ENCODE measurements around the gene PLCD4.

The PLCD4 gene

DNA sequence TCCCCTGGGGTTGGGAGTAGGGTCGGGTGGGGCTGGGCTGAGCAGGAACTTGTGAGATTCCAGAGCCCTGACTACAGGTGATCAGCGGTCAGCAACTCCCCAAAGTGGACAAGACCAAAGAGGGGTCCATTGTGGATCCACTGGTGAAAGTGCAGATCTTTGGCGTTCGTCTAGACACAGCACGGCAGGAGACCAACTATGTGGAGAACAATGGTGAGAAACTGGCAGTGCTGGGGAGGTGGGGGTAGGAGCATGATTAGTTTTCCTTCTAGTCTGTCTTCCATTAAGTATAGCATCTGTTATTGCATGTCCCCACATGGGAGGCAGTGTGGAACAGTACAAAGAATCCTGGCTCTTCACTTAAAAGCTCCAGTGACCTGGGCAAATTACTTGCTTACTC, 28.0 kb downstream of the PLCD4 start:
- Histone ChIP-seq H3K27ac (ENCODE audit: low read length) (no peak overlapping the region), H3K36me3 (ENCODE audit: insufficient read depth, low read length) (peaks cover 64% of the 10 kb centered on the region), H3K9me3 (ENCODE audit: insufficient read depth, low read length, severe bottlenecking) (no peaks in the 10 kb centered on the region), H3K79me2 (ENCODE audit: insufficient read depth, low read length) (no peaks in the 10 kb centered on the region), H3K9ac (ENCODE audit: low read depth, low read length) (no peak overlapping the region), H3K4me3 (ENCODE audit: low read depth in 1 of 2, low read length in 2 of 2) (no peak overlapping the region), H3K4me1 (ENCODE audit: insufficient read depth, low read length) (no peaks in the 10 kb centered on the region), H2AFZ (ENCODE audit: low read depth, low read length) (no peak overlapping the region), H4K20me1 (ENCODE audit: insufficient read depth, low read length) (no peaks in the 10 kb centered on the region), H3K27me3 (ENCODE audit: insufficient read depth, low read length, poor library complexity) (no peaks in the 10 kb centered on the region), H3K4me2 (ENCODE audit: insufficient read depth, low read length) (no peak overlapping the region)
- TF ChIP-seq, protein P1, sequence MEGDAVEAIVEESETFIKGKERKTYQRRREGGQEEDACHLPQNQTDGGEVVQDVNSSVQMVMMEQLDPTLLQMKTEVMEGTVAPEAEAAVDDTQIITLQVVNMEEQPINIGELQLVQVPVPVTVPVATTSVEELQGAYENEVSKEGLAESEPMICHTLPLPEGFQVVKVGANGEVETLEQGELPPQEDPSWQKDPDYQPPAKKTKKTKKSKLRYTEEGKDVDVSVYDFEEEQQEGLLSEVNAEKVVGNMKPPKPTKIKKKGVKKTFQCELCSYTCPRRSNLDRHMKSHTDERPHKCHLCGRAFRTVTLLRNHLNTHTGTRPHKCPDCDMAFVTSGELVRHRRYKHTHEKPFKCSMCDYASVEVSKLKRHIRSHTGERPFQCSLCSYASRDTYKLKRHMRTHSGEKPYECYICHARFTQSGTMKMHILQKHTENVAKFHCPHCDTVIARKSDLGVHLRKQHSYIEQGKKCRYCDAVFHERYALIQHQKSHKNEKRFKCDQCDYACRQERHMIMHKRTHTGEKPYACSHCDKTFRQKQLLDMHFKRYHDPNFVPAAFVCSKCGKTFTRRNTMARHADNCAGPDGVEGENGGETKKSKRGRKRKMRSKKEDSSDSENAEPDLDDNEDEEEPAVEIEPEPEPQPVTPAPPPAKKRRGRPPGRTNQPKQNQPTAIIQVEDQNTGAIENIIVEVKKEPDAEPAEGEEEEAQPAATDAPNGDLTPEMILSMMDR (IDR thresholded peaks at IDR 0.05; ENCODE audit: borderline replicate concordance, extremely low read depth, low read length, poor library complexity, severe bottlenecking): no peak
- TF ChIP-seq EZH2 (IDR thresholded peaks at IDR 0.05; ENCODE audit: borderline replicate concordance, low read depth, low read length, severe bottlenecking): no peak
- ATAC-seq (ENCODE audit: insufficient read depth, low read depth): no peak
- DNase-seq: no peak

DNA sequence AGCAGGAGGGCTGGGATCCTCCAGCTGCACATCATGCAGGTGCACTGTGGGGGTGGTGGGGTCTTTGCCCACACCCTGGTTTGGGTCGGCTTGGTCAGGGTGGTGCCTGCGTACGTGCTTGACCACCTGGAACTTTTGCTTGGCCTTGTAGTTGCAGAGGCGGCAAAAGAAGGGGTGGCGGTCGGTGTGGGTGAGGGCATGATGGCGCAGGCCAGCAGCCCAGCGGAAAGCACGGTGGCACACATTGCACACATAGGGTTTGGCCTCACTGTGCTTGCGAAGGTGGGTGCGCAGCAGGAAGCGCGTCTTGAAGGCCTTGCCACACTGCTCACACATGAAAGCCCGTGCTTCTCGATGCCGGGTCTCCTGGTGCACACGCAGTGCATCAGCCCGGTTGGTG, 30.7 kb downstream of the PLCD4 start:
- no peak overlapping the region for H3K9ac ChIP-seq (ENCODE audit: low read depth, low read length)
- DNase-seq (no peak), ATAC-seq (ENCODE audit: insufficient read depth, low read depth) (no peak)
- H3K27me3 ChIP-seq (ENCODE audit: insufficient read depth, low read length, poor library complexity): no peaks in the 10 kb centered on the region
- no peak overlapping the region for H3K27ac ChIP-seq (ENCODE audit: low read length)
- no peak overlapping the region for H2AFZ ChIP-seq (ENCODE audit: low read depth, low read length)
- no peaks in the 10 kb centered on the region for H3K79me2 ChIP-seq (ENCODE audit: insufficient read depth, low read length)
- no peak overlapping the region for H3K4me2 ChIP-seq (ENCODE audit: insufficient read depth, low read length)
- H3K36me3 ChIP-seq (ENCODE audit: insufficient read depth, low read length): peaks cover 84% of the 10 kb centered on the region
- no peak overlapping the region for H3K4me3 ChIP-seq (ENCODE audit: low read depth in 1 of 2, low read length in 2 of 2)
- H4K20me1 ChIP-seq (ENCODE audit: insufficient read depth, low read length): no peaks in the 10 kb centered on the region
- no peaks in the 10 kb centered on the region for H3K9me3 ChIP-seq (ENCODE audit: insufficient read depth, low read length, severe bottlenecking)
- no peak for TF ChIP-seq EZH2 (IDR thresholded peaks at IDR 0.05; ENCODE audit: borderline replicate concordance, low read depth, low read length, severe bottlenecking)
- TF ChIP-seq, protein P1 (IDR thresholded peaks at IDR 0.05; ENCODE audit: borderline replicate concordance, extremely low read depth, low read length, poor library complexity, severe bottlenecking): no peak
- no peaks in the 10 kb centered on the region for H3K4me1 ChIP-seq (ENCODE audit: insufficient read depth, low read length)

DNA sequence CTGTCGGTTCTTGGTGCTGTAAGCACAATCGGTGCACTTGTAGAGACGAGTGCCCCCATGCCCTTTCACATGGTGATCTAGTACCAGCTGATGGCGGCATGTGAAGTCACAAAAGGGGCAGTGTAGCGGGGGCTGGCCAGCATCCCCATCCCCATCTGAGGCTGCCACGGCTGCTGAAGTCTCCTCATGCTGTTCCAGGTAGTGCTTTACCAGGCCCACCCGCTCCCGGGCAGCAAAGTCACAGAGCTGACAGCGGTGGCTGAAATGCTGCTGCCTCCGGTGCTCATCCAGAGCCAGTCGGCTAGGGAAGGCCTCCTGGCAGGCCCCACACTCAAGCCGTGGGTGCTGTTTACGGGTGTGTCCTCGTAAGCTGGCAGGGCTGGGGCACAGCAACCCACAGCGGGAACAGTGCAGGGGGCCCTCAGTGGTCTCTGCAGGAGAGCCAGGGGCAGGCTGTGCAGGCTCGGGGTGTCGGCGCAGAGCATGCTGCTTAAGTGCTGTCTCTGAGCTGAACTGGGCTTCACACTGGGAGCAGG, 34.5 kb downstream of the PLCD4 start:
- Histone ChIP-seq H3K79me2 (ENCODE audit: insufficient read depth, low read length) (no peaks in the 10 kb centered on the region), H3K4me2 (ENCODE audit: insufficient read depth, low read length) (no peak overlapping the region), H4K20me1 (ENCODE audit: insufficient read depth, low read length) (peaks cover 9% of the 10 kb centered on the region; the same call in 1 of the 2 replicates), H3K27me3 (ENCODE audit: insufficient read depth, low read length, poor library complexity) (no peaks in the 10 kb centered on the region), H3K9me3 (ENCODE audit: insufficient read depth, low read length, severe bottlenecking) (no peaks in the 10 kb centered on the region), H3K9ac (ENCODE audit: low read depth, low read length) (no peak overlapping the region), H3K4me1 (ENCODE audit: insufficient read depth, low read length) (no peaks in the 10 kb centered on the region), H3K36me3 (ENCODE audit: insufficient read depth, low read length) (peaks cover 83% of the 10 kb centered on the region), H3K27ac (ENCODE audit: low read length) (no peak overlapping the region), H3K4me3 (ENCODE audit: low read depth in 1 of 2, low read length in 2 of 2) (no peak overlapping the region), H2AFZ (ENCODE audit: low read depth, low read length) (no peak overlapping the region)
- no peak for TF ChIP-seq EZH2 (IDR thresholded peaks at IDR 0.05; ENCODE audit: borderline replicate concordance, low read depth, low read length, severe bottlenecking)
- TF ChIP-seq, protein P1 (IDR thresholded peaks at IDR 0.05; ENCODE audit: borderline replicate concordance, extremely low read depth, low read length, poor library complexity, severe bottlenecking): no peak
- ATAC-seq (ENCODE audit: insufficient read depth, low read depth) (no peak), DNase-seq (no peak)
